ENCODE data around the gene TMEM147. TPM values are rescaled to one million over a fixed set of nuclear protein-coding genes. Genes with fewer than 3 reads are reported as not detected.

The TMEM147 gene
- total and polyA plus RNA-seq, 2 donors (not counting 3 experiments of a cell fraction or from before 2014, with no cell fraction given): 75.8 to 214 TPM

DNA sequence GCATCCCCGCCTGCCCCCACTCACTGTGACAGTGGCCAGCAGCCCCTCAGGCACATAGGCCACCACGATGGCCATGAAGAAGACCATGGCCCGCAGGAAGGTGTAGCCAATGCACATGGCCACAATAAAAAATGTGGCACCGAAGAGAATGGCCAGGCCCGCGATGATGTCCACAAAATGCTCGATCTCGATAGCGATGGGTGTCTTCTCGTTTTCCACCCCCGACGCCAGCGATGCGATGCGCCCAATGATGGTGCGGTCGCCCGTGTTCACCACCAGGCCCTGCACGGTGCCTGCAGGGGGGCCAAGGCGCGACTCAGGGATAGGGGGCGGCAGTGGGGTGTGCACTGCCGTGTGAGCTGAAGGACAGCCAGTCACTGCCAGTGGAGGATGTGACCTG is 14.4 kb downstream of the TMEM147 start:
- ChIA-PET POLR2A (no interaction called here), CTCF (interaction anchor here (0.7 kb wide), 1 partner anchor 12 kb away, joined by 4 read pairs; no protein-coding TSS in a partner anchor)
- TF ChIP-seq FOS (IDR thresholded peaks at IDR 0.05; ENCODE audit: borderline replicate concordance, insufficient read depth, low read length) (no peak), GATA2 (IDR thresholded peaks at IDR 0.05; ENCODE audit: insufficient read depth, insufficient read length, low read depth, low read length) (no peak), POLR2A (IDR thresholded peaks at IDR 0.05; ENCODE audit: low read depth, low read length) (no peak), POLR2AphosphoS5 (IDR thresholded peaks at IDR 0.05; ENCODE audit: insufficient read depth, low read depth, low read length) (no peak), JUN (IDR thresholded peaks at IDR 0.05; ENCODE audit: borderline replicate concordance, insufficient read depth, insufficient read length, low read depth) (no peak), EZH2 (IDR thresholded peaks at IDR 0.05; ENCODE audit: borderline replicate concordance, low read depth, low read length, severe bottlenecking) (no peak), CTCF (IDR thresholded peaks at IDR 0.05; ENCODE audit: extremely low read depth in 1 of 2, insufficient read depth in 1 of 2, low read depth in 1 of 2, low read length in 2 of 2) (no peak), MYC (IDR thresholded peaks at IDR 0.05; ENCODE audit: low read depth, low read length) (no peak)
- TF ChIP-seq, protein P1, sequence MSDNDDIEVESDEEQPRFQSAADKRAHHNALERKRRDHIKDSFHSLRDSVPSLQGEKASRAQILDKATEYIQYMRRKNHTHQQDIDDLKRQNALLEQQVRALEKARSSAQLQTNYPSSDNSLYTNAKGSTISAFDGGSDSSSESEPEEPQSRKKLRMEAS (IDR thresholded peaks at IDR 0.05; ENCODE audit: insufficient read depth, insufficient read length): no peak
- DNase-seq (ENCODE audit: low read depth, low spot score): no peak
- Histone ChIP-seq H3K4me2 (ENCODE audit: insufficient read depth, low read length) (no peak overlapping the region), H3K27me3 (ENCODE audit: control insufficient read depth in 2 of 2, insufficient read depth in 2 of 2, low read length in 2 of 2) (peaks cover 0 to 4% of the 10 kb centered on the region in 2 experiments), H3K9me1 (replicated peaks; ENCODE audit: control insufficient read depth, extremely low read depth, insufficient read depth, low read length) (no peaks in the 10 kb centered on the region), H3K9me3 (replicated peaks; ENCODE audit: control insufficient read depth, insufficient read depth, low read length) (no peaks in the 10 kb centered on the region), H3K27ac (ENCODE audit: insufficient read depth, low read depth, low read length) (no peak overlapping the region), H3K4me1 (ENCODE audit: control insufficient read depth, extremely low read depth, insufficient read depth, low read length) (no peaks in the 10 kb centered on the region), H4K20me1 (replicated peaks; ENCODE audit: control insufficient read depth, extremely low read depth, insufficient read depth, low read length) (no peaks in the 10 kb centered on the region), H3K79me2 (ENCODE audit: control insufficient read depth, insufficient read depth, low read length) (no peaks in the 10 kb centered on the region), H2AFZ (ENCODE audit: low read depth, low read length) (no peak overlapping the region), H3K4me3 (replicated peaks in 1 of 3; ENCODE audit: insufficient read depth in 1 of 3, low read depth in 1 of 3, low read length in 3 of 3) (no peak overlapping the region), H3K36me3 (ENCODE audit: control insufficient read depth in 2 of 2, extremely low read depth in 1 of 2, insufficient read depth in 2 of 2, low read length in 2 of 2) (no peaks in the 10 kb centered on the region), H3K9ac (replicated peaks; ENCODE audit: extremely low read depth, insufficient read depth, low read length) (no peak overlapping the region)
- intact Hi-C loops (cut with micrococcal nuclease) (no loop called here), dilution Hi-C loops (cut with MboI; ENCODE audit: extremely low pct_ligation_motif_present, low sequenced_read_pairs) (no loop called here)
- no TSS peak for BruUV-seq (replicated peaks)
- no peak for FAIRE-seq
